HG03521 (cell line): ENCODE measurements around the gene TSLP.
A peak's percentile ranks its signal among the peaks of the same experiment; 100 is the strongest.

Source experiments
- ATAC-seq: cut with Tn5 transposase; IDR thresholded peaks from one replicate; pipeline ENCODE4 v1.9.1; 2021; ENCODE audit warnings: mild to moderate bottlenecking, moderate library complexity; ENCODE audit not compliant: unreplicated experiment

TSLP gene

DNA sequence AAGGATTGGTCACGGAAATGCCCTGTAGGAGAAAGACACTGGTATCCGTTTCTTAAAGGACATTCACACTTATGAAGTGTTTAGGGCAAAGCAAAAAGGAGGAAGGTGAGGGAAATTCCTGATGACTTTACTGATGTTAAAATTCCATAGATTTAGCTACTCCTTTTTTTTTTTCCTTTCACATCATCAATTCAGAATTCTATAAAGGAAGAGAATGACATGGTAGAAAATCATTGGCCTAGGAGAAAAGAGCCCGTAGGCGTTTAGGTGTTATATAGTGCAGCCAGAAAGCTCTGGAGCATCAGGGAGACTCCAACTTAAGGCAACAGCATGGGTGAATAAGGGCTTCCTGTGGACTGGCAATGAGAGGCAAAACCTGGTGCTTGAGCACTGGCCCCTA lies at the start of gene TSLP:
Gene TSLP (plus strand): TSS at position 301 of the 400 bp plus-strand sequence. CDS start 178 bp downstream, outside the sequence.
- no peak for ATAC-seq

DNA sequence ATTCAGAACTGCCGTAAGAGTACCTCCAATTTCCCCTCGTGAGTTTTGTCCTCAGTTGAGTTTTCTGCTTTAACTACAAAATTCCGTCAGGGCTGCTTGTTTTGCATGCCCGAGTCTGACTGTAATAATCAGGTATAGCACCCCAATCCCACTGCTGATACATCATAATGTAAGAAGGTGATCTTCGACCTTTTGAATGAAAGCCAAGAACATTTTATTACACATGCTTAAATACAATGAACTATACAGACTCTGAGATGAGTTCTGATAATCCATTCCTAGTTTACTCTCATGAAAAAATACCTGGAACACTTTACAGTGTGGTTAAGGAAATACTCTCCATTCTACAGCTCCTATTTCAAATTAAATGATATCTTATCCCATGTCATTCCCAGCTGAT lies 49.2 kb upstream of the TSLP start:
- ATAC-seq, result no peak

DNA sequence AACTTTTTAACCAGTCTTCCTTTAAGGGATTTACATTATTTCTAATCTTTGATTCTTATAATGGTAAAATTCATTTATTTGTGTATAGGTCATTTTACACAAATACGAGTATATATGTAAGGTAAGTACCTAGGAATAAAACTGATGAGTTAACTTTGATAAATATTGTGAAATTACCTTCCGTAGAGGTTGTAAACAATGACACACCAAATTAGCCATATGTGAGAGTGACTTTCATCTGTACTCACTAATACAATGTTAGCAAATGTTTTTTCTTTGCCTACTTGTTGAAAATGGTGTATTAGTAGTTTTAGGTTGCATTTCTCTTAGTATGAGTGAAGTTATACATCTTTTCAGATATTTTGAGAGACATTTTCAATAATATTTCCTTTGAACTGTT lies 42.6 kb upstream of the TSLP start:
- ATAC-seq, result no peak

DNA sequence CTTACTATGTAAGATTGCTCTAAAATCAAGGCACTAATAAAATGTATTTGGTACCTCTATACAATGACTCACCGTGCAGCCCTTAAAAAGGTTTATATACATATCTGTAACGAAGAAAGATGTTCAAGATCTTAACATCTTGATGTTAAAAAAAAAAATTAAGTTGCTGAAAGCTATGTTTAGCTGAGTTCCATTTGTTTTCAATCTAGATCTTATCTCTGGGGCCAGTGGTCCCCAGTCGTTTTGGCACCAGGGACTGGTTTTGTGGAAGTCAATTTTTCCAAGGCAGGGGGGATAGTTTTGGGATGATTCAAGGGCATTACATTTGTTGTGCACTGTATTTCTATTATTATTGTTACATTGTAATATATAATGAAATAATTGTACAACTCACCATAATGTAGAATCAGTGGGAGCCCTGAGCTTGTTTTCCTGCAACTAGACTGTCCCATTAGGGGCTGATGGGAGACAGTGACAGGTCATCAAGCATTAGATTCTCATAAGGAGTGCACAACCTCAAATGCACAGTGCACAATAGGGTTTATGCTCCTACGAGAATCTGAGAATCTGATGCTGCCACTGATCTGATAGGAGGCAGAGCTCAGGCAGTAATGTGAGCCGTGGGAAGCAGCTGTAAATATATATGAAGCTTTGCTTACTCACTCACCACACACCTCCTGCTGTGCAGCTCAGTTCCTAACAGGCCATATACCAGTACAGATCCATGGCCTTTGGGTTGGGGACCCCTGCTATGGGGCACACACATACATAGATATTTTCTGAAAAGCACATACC lies 27.6 kb upstream of the TSLP start:
- ATAC-seq, result no peak

DNA sequence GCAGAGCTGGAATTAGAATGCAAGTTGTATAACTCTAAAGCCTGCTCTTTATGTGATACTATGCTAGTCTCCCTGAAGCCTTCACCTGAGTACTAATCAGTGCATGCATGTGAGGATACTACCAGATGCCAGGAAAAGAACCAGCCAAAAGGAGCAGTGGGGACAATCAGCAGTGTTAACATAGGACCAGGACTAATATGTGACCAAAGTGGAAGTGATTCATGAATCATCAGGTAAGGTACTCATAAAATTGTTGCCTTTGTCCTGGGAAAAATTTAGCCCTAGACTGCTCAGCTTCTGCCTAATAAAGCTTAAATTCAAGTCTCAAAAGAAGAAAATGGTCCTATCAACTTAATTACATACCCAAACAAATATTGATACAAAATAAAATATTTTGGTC lies 13.4 kb upstream of the TSLP start:
- no peak for ATAC-seq

DNA sequence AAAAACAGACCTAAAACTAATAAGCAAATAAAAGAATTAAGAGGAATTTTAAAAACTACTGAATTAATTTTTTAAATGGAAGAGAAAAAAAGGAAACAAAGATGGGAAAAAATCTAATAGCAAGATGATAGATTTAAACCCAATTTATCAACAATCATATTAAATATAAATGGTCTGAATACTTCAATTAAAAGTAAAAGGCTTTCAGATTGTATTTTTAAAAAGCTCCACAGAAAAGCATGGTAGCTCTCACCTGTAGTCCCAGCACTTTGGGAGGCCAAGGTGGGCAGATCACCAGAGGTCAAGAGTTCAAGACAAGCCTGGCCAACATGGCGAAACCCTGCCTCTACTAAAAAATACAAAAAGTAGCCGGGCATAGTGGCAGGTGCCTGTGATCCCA lies 11.3 kb upstream of the TSLP start:
- ATAC-seq, result no peak

DNA sequence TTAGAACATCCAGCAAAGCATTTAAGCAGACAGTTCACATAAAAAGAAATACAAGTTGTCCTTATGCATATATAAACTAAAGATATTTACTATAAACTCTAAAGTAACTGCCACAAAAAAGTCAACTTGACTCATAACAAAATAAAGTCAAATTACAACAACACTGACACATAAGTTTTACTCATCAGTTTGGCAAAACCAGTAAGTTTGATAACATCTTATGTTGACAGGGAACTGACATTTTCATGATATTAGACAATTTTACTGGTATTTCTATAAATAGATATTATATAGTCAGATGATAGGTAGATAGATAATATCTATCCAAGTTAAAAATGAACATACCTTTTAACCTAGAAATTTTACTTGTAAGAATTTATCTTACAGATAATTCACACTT lies 9.9 kb upstream of the TSLP start:
- no peak for ATAC-seq

DNA sequence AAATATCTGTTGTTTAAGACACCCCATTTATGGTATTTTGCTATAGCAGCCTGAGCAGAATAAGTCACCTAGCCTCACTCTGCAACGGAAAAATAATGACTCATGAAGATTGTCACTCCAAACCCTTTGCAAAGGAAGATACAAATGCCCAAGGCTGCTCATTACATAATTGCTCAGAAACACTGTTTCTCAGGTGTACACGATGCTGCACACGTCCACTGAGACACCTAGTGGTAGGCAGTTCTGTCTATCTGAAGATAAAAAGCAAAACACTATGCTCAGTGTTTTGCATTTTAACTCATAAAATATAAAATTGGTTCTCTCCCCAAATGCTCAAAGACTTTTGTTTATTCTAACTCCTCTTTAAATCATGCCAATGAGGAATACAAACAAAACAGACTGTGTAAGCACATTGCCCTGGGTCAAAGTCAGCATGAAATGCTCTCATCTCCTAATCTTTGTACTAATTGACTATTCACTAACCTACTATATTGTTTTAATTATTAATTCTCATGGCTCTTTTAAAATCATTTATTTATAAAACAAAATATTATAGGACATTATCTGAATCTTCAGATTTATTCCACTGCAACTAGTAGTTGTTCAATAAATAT lies 7.7 kb upstream of the TSLP start:
- ATAC-seq, result peak; percentile 64

DNA sequence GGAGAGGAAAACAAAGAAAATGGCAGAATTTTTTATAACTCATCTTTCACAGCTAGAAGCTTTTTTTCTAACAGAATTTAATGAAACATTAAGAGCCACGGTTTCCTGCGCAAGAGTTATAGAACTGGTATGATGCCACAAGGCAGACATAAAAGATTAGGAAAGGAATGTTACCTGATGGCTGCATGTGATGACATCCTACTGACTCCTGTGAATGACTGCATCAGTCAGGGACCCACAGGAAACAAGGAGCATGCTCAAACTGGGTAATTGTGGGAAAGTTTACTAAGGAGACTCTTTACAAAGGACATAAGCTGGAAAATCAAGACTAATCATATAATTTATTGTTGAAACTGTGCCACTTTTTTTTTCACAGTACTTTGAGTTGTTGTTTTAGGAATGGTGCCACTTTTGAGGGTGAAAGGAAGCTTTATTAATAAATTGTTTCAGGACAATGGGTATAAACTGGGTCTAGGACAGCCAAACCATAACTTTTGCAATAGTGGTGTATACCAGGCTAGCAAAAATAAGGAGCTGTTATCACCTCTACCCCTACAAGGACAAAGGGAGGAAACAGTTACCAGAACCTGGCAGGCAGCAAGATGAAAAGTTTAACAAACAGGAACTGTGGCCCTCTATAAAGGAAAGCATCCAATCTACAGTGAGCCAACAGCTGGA lies 5.1 kb upstream of the TSLP start:
- no peak for ATAC-seq

DNA sequence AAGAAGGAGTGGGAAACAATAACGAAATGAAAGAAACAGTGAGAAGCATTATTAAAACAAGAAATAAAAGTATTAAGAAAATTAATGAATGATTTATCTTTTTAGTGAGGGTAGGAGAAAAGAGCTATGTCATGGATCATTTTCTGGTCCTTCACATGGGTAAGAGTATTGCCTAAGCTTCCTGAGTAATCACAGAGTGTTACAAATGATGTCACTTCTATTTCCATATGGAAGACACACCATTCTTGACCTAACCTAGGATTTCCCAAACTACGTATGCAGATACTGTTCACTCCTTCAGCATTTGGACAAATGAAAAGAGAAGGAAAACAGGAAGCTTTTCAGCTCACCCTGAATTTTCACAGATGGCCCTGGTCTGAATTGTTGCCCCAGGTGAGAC lies 3.3 kb upstream of the TSLP start:
- no peak for ATAC-seq

DNA sequence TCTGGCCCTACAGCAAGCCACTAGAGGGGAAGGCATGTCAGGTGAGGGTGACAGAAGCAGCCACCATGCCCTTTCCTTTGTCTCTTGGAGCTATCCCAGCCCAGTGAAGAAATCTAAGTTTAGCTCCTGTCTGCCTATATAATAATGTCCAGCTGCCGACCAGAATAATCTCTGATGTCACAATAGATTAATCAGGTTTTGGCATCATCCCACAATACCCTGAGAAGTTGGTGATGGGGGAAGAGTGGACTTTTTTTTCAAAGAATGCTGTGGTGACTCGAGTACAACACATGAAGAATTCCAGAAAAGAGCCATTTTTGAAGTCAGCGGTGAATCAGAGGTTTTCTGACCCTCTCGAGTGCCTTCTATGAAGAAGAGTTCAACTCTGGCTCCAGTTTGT lies 1.7 kb upstream of the TSLP start:
- ATAC-seq, result no peak

DNA sequence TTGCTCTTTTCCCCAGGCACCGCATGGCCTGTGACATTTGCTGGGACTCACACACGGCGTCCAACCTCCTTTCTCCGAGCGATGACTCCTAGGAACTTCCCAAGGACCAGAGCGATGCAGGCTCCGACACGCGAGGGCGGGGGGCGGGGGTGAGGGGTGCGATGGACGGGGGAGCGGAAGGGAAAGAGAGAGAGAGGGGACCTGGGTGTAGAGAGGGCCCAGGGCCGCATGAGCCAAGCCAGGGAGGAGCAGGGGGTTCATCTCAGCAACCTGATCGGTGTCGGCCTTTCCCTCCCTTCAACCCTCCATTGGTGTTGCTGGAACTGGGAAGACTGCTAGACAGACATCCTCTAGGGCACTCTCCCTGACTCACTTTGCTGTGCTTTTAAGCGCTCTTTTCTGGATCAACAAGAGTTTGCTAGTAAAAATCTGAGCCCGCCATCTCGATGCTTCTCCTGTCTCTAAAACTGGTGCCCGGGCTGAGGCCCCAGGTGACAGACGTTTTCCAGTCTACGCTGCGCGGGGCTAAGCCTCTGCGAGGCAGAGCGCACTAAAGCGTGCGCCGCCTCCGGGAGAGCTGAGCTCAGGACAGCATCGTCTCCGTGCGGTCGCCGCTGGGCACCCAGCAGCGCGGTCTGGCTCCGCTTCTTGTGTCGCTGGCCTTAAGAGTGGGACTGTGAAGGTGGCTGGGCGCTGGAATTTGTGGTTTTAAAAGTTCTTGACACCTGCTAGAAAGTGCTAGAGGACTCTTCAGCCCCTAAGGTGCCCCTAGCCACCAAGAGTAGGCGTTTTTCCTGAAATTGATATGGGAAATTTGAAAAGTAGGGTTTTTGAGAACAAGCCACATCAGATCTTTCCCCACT lies 1.0 kb upstream of the TSLP start:
- ATAC-seq, result no peak

DNA sequence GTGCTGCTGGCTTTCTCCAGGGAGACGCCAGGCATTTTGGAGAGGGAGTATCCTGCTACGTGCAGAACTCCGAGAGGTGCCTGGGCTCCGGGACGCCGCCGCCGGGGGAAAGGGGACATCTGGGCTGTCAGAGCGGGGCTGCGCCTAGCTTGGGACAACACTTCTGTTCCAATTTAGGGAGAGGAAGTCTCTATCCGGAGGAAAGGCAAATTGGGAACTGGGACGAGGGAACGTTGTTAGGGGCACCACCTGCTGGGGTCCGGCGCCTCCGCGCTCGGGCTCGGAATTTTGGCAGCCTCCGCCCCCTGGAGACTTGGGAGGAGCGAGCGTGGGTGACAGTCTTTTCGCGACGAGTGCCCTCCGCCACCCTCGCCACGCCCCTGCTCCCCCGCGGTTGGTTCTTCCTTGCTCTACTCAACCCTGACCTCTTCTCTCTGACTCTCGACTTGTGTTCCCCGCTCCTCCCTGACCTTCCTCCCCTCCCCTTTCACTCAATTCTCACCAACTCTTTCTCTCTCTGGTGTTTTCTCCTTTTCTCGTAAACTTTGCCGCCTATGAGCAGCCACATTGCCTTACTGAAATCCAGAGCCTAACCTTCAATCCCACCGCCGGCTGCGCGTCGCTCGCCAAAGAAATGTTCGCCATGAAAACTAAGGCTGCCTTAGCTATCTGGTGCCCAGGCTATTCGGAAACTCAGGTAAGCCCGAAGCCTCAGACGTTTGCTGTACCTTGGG lies 1.6 kb downstream of the TSLP start:
- peak; percentile 80 for ATAC-seq

DNA sequence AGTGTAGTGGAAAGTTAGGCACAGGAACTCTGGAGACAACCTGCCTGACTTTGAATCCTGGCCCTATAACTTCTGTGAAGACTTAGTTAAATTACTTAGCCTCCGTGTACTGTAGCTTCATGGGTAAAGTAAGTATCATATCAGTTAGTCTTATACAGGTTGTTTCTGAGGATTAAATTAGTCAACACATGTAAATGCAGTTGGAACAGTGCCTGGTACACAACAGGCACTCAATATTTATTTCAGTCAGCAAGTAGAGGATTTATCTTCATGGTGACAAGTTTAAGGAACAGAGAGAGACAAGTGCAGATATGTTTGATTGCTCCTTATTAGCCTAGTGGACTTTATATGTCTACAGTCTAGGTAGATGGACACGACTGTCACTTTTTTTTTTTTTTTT lies 2.7 kb downstream of the TSLP start:
- ATAC-seq, result no peak

DNA sequence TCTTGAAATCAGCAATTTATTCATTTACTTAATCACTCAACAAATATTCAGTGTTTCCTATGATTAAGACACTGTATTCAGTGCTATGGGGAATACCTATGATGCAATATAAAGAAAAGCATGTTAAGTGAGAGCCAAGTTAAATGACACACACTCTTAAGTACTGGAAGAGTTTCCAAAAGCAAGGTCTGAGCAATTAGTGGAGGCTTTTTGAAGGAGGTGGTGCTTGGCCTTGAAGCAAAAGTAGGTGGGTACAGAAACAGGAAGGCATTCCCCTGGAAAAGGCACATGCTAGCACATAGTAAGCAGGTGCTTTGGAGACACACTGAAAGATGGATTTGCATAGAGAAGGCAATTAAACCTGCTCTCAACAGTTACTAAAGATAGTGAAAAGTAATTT lies 4.0 kb downstream of the TSLP start:
- ATAC-seq, result no peak

DNA sequence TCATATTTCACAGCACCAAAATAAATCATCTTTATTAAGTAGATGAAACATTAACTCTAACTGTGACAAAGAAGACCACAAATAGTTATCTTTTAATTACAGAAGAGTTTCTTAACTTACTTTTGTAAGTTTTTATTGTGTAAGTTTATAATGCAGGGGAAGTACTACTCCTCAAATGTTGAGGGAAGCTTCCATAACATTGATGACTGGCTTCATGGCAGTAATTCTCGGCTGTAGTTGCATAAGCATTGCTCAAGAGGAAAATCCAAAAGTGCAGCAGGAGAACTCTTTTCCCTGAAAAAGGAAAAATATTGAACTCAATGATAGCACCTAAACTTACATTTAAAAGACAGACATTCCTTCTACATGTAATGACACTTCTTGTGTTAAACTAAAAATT lies 4.6 kb downstream of the TSLP start:
- ATAC-seq, result no peak

DNA sequence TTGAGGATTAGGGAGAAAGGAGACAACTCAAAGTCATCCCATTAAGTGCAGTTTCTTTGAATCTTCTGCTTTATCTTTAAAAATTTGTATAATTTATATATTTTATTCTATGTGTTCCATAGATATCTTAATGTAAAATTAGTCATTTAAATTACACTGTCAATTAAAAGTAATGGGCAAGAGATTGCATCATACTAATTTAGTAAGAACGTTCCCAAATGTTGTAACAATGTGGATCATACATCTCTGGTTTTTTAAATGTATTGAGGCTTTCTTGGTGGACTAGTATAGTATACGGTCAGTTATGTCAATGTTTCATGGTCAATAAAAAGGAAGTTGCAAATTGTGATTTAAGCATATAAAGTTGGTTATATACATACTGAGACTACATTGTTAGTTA lies 6.2 kb downstream of the TSLP start:
- ATAC-seq, result no peak

DNA sequence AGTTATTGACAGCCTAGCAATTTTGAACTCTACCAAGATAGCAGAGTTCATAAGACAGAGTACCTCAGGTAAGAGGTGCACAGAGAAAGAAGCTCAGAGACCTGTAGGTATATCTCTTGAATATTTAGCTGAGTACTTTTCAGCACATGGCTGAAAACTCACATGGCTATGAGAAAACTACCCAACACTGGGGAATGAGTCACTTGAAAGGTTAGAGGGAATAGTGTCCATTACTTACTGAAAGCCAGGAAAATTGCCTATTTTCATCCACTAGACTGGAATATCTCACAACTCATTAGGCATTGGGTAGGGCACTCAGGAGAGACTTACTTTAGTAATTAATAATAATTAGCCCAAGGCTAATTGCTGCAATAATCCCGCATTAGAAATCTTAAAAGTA lies 8.3 kb downstream of the TSLP start:
- ATAC-seq, result no peak

DNA sequence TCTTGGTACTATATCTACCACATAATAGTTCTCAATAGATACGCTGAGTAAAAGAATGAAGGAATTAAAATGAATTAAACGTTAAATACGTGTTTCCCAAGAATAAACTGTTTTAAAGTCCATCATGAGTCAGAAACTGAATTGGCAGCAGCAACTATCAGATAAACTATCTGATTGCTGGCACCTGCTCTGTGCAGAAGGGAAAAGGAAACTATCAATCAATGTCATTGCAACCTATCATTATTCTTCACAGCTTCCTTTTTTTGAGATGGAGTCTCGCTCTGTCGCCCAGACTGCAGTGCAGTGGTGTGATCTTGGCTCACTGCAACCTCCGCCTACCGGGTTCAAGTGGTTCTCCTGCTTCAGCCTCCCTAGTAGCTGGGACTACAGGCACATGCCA lies 11.8 kb downstream of the TSLP start:
- ATAC-seq, result no peak

DNA sequence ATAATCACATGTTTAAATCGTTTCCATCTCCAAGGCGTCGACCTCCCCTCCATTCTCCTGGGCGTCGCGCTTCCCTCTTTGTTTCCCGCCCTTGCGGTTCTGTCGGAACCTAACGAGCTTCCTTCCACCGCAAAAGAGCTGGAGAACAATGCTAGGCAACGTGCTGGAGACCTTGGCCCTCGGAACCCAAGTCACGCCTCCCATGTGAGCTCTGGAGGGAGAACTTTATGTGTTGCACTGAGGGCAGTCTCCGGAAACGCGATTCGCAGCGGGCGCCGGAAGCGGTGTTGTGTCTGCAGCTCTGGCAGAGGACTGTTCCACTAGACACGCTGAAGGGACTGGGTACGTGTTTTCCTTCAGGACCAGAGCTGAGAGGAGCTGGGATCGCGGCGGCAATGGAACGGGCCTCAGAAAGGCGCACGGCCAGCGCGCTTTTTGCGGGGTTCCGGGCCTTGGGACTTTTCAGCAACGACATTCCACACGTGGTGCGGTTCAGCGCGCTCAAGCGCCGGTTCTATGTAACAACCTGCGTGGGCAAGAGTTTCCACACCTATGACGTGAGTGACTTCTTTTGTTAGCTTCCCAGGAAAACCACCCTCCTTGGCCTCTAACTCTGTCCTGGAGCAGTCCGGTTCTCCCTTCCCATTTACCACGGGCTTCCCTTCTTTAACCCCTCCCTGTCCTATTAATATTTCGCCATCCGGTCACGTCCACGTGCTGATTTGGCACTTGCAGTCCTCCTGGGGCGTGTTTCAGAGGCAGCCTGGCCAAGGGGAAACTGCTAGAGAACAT lies 20.7 kb downstream of the TSLP start, which contains the start of gene WDR36:
Gene WDR36 (plus strand): TSS at position 287 of the 792 bp plus-strand sequence. CDS start 109 bp downstream, at position 396.
- ATAC-seq, result peak; percentile 91
